HEK293 (cell line): ENCODE results near the gene FBXO45.

ENCODE experiments used
- SALL2 ChIP-seq: fragments of 450-650 bp; formaldehyde crosslinking; IDR thresholded peaks from 2 replicates; pipeline ENCODE4 v1.5.0; 2017; ENCODE audit warnings: missing biosample characterization, mild to moderate bottlenecking, missing genetic modification characterization, borderline replicate concordance
- ZNF433 ChIP-seq: fragments of 450-650 bp; formaldehyde crosslinking; IDR thresholded peaks from 2 replicates; pipeline ENCODE4 v1.5.1; 2016; ENCODE audit warnings: missing biosample characterization, missing genetic modification characterization, low read depth
- TF ChIP-seq, protein P1 (sequence below): fragments of 450-650 bp; formaldehyde crosslinking; IDR thresholded peaks from 2 replicates; pipeline ENCODE4 v1.5.1; 2016; ENCODE audit warnings: missing biosample characterization, missing genetic modification characterization
- TF ChIP-seq, protein P2 (sequence below): fragments of 450-650 bp; formaldehyde crosslinking; IDR thresholded peaks from 2 replicates; pipeline ENCODE4 v1.5.1; 2016; ENCODE audit warnings: missing biosample characterization, missing genetic modification characterization

DNA sequence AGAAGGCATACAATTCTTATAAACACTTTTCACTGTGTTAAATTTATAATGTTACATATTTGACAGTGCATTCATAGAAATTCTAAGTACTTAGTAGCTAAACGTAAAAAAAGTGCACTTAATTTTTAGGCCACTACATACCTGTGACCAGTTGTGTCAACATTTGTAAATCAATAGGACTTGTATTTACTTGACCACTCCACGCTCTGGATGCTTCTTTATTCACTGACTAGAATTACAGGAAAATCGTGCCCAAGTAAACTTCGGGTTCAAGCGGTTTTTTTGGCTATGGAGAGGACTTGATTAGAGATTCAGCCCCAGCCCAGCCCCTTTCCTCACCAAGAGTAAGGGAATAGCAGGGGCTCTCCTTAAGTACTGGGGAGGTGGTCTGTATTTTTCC, 21.9 kb upstream of the FBXO45 start:
- TF ChIP-seq ZNF433 (no peak), SALL2 (tag by site-specific recombination) (no peak)
- TF ChIP-seq, protein P1, sequence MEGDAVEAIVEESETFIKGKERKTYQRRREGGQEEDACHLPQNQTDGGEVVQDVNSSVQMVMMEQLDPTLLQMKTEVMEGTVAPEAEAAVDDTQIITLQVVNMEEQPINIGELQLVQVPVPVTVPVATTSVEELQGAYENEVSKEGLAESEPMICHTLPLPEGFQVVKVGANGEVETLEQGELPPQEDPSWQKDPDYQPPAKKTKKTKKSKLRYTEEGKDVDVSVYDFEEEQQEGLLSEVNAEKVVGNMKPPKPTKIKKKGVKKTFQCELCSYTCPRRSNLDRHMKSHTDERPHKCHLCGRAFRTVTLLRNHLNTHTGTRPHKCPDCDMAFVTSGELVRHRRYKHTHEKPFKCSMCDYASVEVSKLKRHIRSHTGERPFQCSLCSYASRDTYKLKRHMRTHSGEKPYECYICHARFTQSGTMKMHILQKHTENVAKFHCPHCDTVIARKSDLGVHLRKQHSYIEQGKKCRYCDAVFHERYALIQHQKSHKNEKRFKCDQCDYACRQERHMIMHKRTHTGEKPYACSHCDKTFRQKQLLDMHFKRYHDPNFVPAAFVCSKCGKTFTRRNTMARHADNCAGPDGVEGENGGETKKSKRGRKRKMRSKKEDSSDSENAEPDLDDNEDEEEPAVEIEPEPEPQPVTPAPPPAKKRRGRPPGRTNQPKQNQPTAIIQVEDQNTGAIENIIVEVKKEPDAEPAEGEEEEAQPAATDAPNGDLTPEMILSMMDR: no peak
- TF ChIP-seq, protein P2, sequence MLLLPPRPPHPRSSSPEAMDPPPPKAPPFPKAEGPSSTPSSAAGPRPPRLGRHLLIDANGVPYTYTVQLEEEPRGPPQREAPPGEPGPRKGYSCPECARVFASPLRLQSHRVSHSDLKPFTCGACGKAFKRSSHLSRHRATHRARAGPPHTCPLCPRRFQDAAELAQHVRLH: no peak
